Measurements from ENCODE around the gene SLC25A26. TPM values are rescaled to one million over a fixed set of nuclear protein-coding genes. Genes with fewer than 3 reads are reported as not detected.

Gene SLC25A26
- total RNA-seq, 4 donors from 2014 or later = 13.3 to 29.1 (median 22.8) TPM

GRCh38 chr3:66267031-66267430 is 46.2 kb downstream of the SLC25A26 start:
- no peaks in the 10 kb centered on the region for H3K27me3 ChIP-seq
- TF ChIP-seq POLR2A (IDR thresholded peaks at IDR 0.05) = no peak
- TF ChIP-seq EP300 (IDR thresholded peaks at IDR 0.05) = no peak
- no peak for TF ChIP-seq CTCF (IDR thresholded peaks at IDR 0.05)
- no peak for TF ChIP-seq POLR2AphosphoS5 (IDR thresholded peaks at IDR 0.05)
- no peaks in the 10 kb centered on the region for H3K4me1 ChIP-seq
- WGBS = 74% methylated on average over 4 of the region's 4 CpGs
- no peak for DNase-seq (ENCODE audit: low spot score in 2 of 2)
- no peak overlapping the region for H3K27ac ChIP-seq
- peaks cover 12% of the 10 kb centered on the region for H3K36me3 ChIP-seq
- no peak overlapping the region for H3K4me3 ChIP-seq
- H3K9me3 ChIP-seq = no peaks in the 10 kb centered on the region

DNA sequence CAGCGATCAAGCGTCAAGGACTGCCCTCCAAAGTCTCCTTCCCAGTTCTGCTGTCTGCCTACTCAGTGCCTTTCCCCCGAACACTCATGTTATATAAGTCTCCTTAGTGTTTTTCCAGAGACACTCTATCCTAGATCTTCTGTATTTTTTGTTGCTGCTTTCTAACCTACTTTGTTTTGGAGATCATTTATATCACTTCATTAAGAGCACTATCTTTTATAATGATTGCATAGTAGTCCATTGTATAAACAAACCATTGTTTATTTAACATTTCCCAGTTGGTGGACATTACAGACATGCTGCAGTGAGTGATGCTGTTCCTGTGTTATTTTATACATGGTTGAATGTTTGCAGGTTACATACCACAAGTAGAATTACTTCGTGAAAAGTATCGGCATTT is 47.1 kb downstream of the SLC25A26 start:
- no peaks in the 10 kb centered on the region for H3K9me3 ChIP-seq
- no peak for DNase-seq (ENCODE audit: low spot score in 2 of 2)
- no peaks in the 10 kb centered on the region for H3K4me1 ChIP-seq
- H3K27ac ChIP-seq = no peak overlapping the region
- H3K36me3 ChIP-seq = peaks cover 12% of the 10 kb centered on the region
- no peak overlapping the region for H3K4me3 ChIP-seq
- TF ChIP-seq CTCF (IDR thresholded peaks at IDR 0.05) = no peak
- no peak for TF ChIP-seq POLR2A (IDR thresholded peaks at IDR 0.05)
- no peak for TF ChIP-seq EP300 (IDR thresholded peaks at IDR 0.05)
- no peak for TF ChIP-seq POLR2AphosphoS5 (IDR thresholded peaks at IDR 0.05)
- no peaks in the 10 kb centered on the region for H3K27me3 ChIP-seq
- 95% methylated on average over 5 of the region's 5 CpGs for WGBS

DNA sequence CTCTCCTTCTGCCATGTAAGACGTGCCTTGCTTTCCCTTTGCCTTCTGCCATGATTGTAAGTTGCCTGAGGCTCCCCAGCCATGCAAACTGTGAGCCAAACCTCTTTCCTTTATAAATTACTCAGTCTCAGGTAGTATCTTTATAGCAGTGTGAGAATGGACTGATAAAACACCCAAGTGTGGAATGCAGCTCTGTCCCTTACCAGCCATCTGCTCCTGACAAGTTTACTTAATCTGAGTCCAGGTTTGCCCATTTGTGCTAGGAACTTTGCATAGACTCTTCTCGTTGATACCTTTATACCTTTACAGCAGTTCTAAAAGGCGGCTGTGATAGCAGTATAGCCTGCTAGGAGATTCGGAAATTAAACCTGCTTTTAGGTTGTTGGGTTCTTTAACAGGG is 48.1 kb downstream of the SLC25A26 start:
- no peak overlapping the region for H3K4me3 ChIP-seq
- no peaks in the 10 kb centered on the region for H3K4me1 ChIP-seq
- DNase-seq (ENCODE audit: low spot score in 2 of 2) = no peak
- no peaks in the 10 kb centered on the region for H3K27me3 ChIP-seq
- no peaks in the 10 kb centered on the region for H3K9me3 ChIP-seq
- H3K36me3 ChIP-seq = peaks cover 7% of the 10 kb centered on the region
- WGBS = 85% methylated on average over 4 of the region's 4 CpGs
- no peak overlapping the region for H3K27ac ChIP-seq
- TF ChIP-seq CTCF (IDR thresholded peaks at IDR 0.05) (no peak), EP300 (IDR thresholded peaks at IDR 0.05) (no peak), POLR2A (IDR thresholded peaks at IDR 0.05) (no peak), POLR2AphosphoS5 (IDR thresholded peaks at IDR 0.05) (no peak)

DNA sequence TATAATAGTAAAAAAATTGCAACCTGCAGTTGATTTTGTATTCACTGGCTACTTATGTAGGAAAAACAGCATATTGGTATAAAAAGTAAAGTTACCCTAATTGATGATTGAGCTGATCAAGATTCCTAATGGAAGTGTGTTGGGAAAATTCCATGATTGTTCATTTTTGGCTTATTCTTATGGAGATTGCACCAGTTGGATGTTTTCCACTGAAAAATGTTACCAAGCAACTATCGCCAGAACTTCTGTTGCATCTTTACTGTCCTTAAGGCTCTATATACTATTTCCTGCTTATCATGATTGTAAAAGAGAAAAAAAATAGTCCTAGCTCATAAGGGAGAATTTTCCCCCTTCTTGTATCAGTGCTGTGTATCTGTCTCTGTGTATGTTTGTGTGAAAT is 48.6 kb downstream of the SLC25A26 start:
- H3K27ac ChIP-seq = no peak overlapping the region
- no peak for TF ChIP-seq POLR2AphosphoS5 (IDR thresholded peaks at IDR 0.05)
- TF ChIP-seq EP300 (IDR thresholded peaks at IDR 0.05) = no peak
- no peak for TF ChIP-seq CTCF (IDR thresholded peaks at IDR 0.05)
- TF ChIP-seq POLR2A (IDR thresholded peaks at IDR 0.05) = no peak
- no peaks in the 10 kb centered on the region for H3K27me3 ChIP-seq
- peaks cover 2% of the 10 kb centered on the region for H3K36me3 ChIP-seq
- no peak for DNase-seq (ENCODE audit: low spot score in 2 of 2)
- no peak overlapping the region for H3K4me3 ChIP-seq
- no peaks in the 10 kb centered on the region for H3K9me3 ChIP-seq
- 83% methylated on average over 1 of the region's 1 CpG for WGBS
- H3K4me1 ChIP-seq = no peaks in the 10 kb centered on the region

DNA sequence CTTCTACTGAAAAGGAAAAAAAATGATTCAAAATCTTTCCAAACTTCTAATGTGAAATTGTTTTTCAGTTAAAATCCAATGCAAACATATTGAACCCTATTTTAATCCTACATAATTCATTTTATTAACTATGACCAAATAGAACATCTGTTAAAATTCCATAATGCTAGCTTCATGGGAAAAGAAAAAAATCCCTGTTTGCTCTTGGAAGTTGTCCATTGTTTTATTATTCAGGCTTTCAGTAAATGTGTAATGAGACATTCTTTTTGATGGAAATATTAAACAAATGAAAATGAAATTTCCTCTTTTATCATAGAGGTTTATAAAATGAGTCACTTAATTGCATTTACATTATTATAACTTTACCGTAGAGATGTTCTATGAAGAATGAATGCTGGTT is 49.5 kb downstream of the SLC25A26 start:
- no peak overlapping the region for H3K27ac ChIP-seq
- no peak for DNase-seq (ENCODE audit: low spot score in 2 of 2)
- H3K4me3 ChIP-seq = no peak overlapping the region
- H3K9me3 ChIP-seq = no peaks in the 10 kb centered on the region
- no peaks in the 10 kb centered on the region for H3K36me3 ChIP-seq
- TF ChIP-seq EP300 (IDR thresholded peaks at IDR 0.05) (no peak), POLR2A (IDR thresholded peaks at IDR 0.05) (no peak), CTCF (IDR thresholded peaks at IDR 0.05) (no peak), POLR2AphosphoS5 (IDR thresholded peaks at IDR 0.05) (no peak)
- WGBS = 70% methylated on average over 1 of the region's 1 CpG
- H3K27me3 ChIP-seq = no peaks in the 10 kb centered on the region
- no peaks in the 10 kb centered on the region for H3K4me1 ChIP-seq
